22Rv1 (cell line): ENCODE results near the gene IFT22.

Experiments used
- CTCF ChIP-seq: fragments of 450-650 bp; IDR thresholded peaks from 2 replicates; pipeline ENCODE4 v1.5.1; 2017; ENCODE audit warnings: mild to moderate bottlenecking
- ZFX ChIP-seq: fragments of 450-650 bp; IDR thresholded peaks from 2 replicates; pipeline ENCODE4 v1.6.1; 2017; ENCODE audit warnings: antibody characterized with exemption, borderline replicate concordance

DNA sequence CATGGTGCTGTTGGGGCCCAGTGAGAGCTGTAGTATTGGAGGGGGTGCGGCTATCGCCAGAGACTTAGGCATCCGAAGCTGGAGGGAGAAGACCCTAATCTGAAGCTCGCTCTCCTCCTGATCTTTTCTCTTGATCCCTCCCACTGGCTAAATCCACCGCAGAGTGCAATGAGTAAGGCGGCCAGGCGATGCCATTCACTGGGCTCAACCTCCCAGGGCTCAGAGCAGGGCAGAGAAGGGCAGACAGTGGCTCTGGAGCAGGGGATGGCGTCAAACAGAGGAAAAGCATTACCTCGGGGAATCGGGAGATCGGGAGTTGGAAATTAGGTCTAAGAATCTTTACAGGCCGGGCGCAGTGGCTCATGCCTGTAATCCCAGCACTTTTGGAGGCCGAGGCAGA lies 18.8 kb upstream of the IFT22 start:
- TF ChIP-seq CTCF: no peak
- no peak for TF ChIP-seq ZFX
